ENCODE data around the gene MICU1.

DNA sequence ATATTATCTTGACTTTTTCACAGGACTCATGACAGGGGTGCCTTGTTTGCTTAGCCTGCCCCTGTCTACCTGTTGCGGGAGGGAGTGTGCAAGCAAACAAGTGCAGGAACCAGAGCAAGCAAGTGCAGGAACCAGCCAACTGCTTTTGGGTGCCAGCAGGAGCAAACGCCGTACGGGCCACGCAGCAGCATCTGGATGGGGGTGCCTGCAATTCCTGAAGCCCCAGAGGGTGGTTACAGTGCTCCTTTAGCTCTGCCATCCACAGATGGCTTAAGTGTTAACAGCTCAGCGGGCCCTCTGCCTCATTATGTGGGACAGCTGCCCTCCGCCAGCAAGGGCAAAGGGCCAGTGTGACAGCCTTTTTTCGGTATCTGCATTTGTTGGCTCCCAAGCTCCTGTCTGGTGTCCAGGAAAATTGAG lies 83.5 kb downstream of the MICU1 start:
- TF ChIP-seq, protein P1, sequence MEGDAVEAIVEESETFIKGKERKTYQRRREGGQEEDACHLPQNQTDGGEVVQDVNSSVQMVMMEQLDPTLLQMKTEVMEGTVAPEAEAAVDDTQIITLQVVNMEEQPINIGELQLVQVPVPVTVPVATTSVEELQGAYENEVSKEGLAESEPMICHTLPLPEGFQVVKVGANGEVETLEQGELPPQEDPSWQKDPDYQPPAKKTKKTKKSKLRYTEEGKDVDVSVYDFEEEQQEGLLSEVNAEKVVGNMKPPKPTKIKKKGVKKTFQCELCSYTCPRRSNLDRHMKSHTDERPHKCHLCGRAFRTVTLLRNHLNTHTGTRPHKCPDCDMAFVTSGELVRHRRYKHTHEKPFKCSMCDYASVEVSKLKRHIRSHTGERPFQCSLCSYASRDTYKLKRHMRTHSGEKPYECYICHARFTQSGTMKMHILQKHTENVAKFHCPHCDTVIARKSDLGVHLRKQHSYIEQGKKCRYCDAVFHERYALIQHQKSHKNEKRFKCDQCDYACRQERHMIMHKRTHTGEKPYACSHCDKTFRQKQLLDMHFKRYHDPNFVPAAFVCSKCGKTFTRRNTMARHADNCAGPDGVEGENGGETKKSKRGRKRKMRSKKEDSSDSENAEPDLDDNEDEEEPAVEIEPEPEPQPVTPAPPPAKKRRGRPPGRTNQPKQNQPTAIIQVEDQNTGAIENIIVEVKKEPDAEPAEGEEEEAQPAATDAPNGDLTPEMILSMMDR (IDR thresholded peaks at IDR 0.05): no peak
- TF ChIP-seq POLR2A (IDR thresholded peaks at IDR 0.05): no peak
